Measurements from ENCODE around the gene LDAH. TPM values are rescaled to one million over a fixed set of nuclear protein-coding genes. Genes with fewer than 3 reads are reported as not detected.

The LDAH gene
- total and polyA plus RNA-seq, 2 experiments from 2014 or later: 12.1 to 37.5 TPM

GRCh38 chr2:20706217-20706616, 116.7 kb downstream of the LDAH start:
- Mint-ChIP-seq H3K4me1 (no peaks in the 10 kb centered on the region), H3K27me3 (ENCODE audit: insufficient read depth, low read depth, poor library complexity) (no peaks in the 10 kb centered on the region), H3K27ac (no peak overlapping the region; the same call in 1 of the 2 replicates), H3K4me3 (no peak overlapping the region), H3K9me3 (peaks cover 6% of the 10 kb centered on the region), H3K36me3 (ENCODE audit: low read depth) (peaks cover 6% of the 10 kb centered on the region; the same call in 2 of the 3 replicates)
- H3K27me3 ChIP-seq (ENCODE audit: insufficient read depth): no peaks in the 10 kb centered on the region
- H3F3A ChIP-seq (replicated peaks; ENCODE audit: low read depth): no peaks in the 10 kb centered on the region
- 0 out of 2 replicates have a peak, but pooled peaks cover 3% of the 10 kb centered on the region for H3K9me2 ChIP-seq (ENCODE audit: insufficient read depth)
- H3K27ac ChIP-seq (ENCODE audit: low read depth): no peak overlapping the region
- H3K4me2 ChIP-seq: no peak overlapping the region
- no peak overlapping the region for H2AFZ ChIP-seq
- H4K20me1 ChIP-seq (replicated peaks; ENCODE audit: insufficient read depth): no peaks in the 10 kb centered on the region; the same call in 1 of the 2 replicates
- no peaks in the 10 kb centered on the region for H3K4me1 ChIP-seq (ENCODE audit: insufficient read depth)
- no peak for TF ChIP-seq CREB1 (CRISPR knock-in tag; IDR thresholded peaks at IDR 0.05; ENCODE audit: low read depth)
- no peak for TF ChIP-seq ZNF114 (CRISPR knock-in tag; IDR thresholded peaks at IDR 0.05)
- TF ChIP-seq ZNF331 (CRISPR knock-in tag; IDR thresholded peaks at IDR 0.05; ENCODE audit: low read depth): no peak
- TF ChIP-seq CTCF (conservative IDR thresholded peaks at IDR 0.05; ENCODE audit: low read depth in 2 of 2): no peak
- no peak for TF ChIP-seq ZNF462 (CRISPR knock-in tag; IDR thresholded peaks at IDR 0.05)
- TF ChIP-seq JUNB (IDR thresholded peaks at IDR 0.05; ENCODE audit: unreplicated experiment): no peak
- no peak for TF ChIP-seq EZH2phosphoT487 (IDR thresholded peaks at IDR 0.05; ENCODE audit: unreplicated experiment)
- no peak for TF ChIP-seq NANOG (IDR thresholded peaks at IDR 0.05; ENCODE audit: borderline replicate concordance)
- no peak for TF ChIP-seq EZH2 (IDR thresholded peaks at IDR 0.05; ENCODE audit: low read depth, unreplicated experiment)
- TF ChIP-seq POLR2AphosphoS5 (IDR thresholded peaks at IDR 0.05; ENCODE audit: low read depth): no peak
- no peak for TF ChIP-seq REST (IDR thresholded peaks at IDR 0.05; ENCODE audit: unreplicated experiment)
- no peak for TF ChIP-seq STAT1 (IDR thresholded peaks at IDR 0.05; ENCODE audit: unreplicated experiment)
- no peak for TF ChIP-seq ETS1 (IDR thresholded peaks at IDR 0.05)
- H3K79me2 ChIP-seq (replicated peaks; ENCODE audit: insufficient read depth): no peaks in the 10 kb centered on the region; the same call in 1 of the 2 replicates
- H3K4me3 ChIP-seq: no peak overlapping the region
- no peak for DNase-seq (ENCODE audit: low spot score)
- H3K36me3 ChIP-seq (ENCODE audit: insufficient read depth): no peaks in the 10 kb centered on the region
- ATAC-seq: no peak

All from GM23338 (cell line).